ENCODE measurements around the gene FAF1. TPM values are rescaled to one million over a fixed set of nuclear protein-coding genes. Genes with fewer than 3 reads are reported as not detected.
A peak's percentile ranks its signal among the peaks of the same experiment; 100 is the strongest.

Gene FAF1
- total and polyA plus RNA-seq, 9 of the 15 experiments (the other 6 are each of a cell fraction or from before 2014, with no cell fraction given): 48.7 to 225 (median 118) TPM

- TF ChIP-seq ARNT (IDR thresholded peaks at IDR 0.05): peak; percentile 69 to 80; a peak in 1 of 4 replicates
- TF ChIP-seq ZNF280A (IDR thresholded peaks at IDR 0.05; ENCODE audit: low read depth, partially characterized antibody): no peak
- no peak for TF ChIP-seq U2AF2 (optimal IDR thresholded peaks at IDR 0.05; ENCODE audit: low read depth, low read length)
- TF ChIP-seq CAMTA2 (CRISPR knock-in tag; conservative IDR thresholded peaks at IDR 0.05): no peak
- TF ChIP-seq, protein P1, sequence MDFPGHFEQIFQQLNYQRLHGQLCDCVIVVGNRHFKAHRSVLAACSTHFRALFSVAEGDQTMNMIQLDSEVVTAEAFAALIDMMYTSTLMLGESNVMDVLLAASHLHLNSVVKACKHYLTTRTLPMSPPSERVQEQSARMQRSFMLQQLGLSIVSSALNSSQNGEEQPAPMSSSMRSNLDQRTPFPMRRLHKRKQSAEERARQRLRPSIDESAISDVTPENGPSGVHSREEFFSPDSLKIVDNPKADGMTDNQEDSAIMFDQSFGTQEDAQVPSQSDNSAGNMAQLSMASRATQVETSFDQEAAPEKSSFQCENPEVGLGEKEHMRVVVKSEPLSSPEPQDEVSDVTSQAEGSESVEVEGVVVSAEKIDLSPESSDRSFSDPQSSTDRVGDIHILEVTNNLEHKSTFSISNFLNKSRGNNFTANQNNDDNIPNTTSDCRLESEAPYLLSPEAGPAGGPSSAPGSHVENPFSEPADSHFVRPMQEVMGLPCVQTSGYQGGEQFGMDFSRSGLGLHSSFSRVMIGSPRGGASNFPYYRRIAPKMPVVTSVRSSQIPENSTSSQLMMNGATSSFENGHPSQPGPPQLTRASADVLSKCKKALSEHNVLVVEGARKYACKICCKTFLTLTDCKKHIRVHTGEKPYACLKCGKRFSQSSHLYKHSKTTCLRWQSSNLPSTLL (IDR thresholded peaks at IDR 0.05): peak; percentile 62; the same call in 1 of the 2 replicates
- TF ChIP-seq ASH1L (IDR thresholded peaks at IDR 0.05; ENCODE audit: borderline replicate concordance, low read depth, partially characterized antibody): peak; percentile 69
- TF ChIP-seq, protein P2, sequence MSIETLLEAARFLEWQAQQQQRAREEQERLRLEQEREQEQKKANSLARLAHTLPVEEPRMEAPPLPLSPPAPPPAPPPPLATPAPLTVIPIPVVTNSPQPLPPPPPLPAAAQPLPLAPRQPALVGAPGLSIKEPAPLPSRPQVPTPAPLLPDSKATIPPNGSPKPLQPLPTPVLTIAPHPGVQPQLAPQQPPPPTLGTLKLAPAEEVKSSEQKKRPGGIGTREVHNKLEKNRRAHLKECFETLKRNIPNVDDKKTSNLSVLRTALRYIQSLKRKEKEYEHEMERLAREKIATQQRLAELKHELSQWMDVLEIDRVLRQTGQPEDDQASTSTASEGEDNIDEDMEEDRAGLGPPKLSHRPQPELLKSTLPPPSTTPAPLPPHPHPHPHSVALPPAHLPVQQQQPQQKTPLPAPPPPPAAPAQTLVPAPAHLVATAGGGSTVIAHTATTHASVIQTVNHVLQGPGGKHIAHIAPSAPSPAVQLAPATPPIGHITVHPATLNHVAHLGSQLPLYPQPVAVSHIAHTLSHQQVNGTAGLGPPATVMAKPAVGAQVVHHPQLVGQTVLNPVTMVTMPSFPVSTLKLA (conservative IDR thresholded peaks at IDR 0.05): peak; percentile 45 to 64
- TF ChIP-seq HMG20B (CRISPR knock-in tag; IDR thresholded peaks at IDR 0.05): no peak
- no peak for TF ChIP-seq DNMT1 (IDR thresholded peaks at IDR 0.05)
- TF ChIP-seq EHMT2 (IDR thresholded peaks at IDR 0.05): peak; percentile 64; the same call in 1 of the 2 replicates
- TF ChIP-seq VEZF1 (CRISPR knock-in tag; IDR thresholded peaks at IDR 0.05): no peak
- peak; percentile 56 for TF ChIP-seq HDAC2 (IDR thresholded peaks at IDR 0.05)
- no peak for TF ChIP-seq RB1 (IDR thresholded peaks at IDR 0.05; ENCODE audit: low read depth)
- 0 out of 2 replicates have a peak, but pooled peaks have one; percentile 85 for TF ChIP-seq NBN (IDR thresholded peaks at IDR 0.05; ENCODE audit: low read depth)
- TF ChIP-seq, protein P3, sequence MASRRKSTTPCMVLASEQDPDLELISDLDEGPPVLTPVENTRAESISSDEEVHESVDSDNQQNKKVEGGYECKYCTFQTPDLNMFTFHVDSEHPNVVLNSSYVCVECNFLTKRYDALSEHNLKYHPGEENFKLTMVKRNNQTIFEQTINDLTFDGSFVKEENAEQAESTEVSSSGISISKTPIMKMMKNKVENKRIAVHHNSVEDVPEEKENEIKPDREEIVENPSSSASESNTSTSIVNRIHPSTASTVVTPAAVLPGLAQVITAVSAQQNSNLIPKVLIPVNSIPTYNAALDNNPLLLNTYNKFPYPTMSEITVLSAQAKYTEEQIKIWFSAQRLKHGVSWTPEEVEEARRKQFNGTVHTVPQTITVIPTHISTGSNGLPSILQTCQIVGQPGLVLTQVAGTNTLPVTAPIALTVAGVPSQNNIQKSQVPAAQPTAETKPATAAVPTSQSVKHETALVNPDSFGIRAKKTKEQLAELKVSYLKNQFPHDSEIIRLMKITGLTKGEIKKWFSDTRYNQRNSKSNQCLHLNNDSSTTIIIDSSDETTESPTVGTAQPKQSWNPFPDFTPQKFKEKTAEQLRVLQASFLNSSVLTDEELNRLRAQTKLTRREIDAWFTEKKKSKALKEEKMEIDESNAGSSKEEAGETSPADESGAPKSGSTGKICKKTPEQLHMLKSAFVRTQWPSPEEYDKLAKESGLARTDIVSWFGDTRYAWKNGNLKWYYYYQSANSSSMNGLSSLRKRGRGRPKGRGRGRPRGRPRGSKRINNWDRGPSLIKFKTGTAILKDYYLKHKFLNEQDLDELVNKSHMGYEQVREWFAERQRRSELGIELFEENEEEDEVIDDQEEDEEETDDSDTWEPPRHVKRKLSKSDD (conservative IDR thresholded peaks at IDR 0.05; ENCODE audit: low read length): no peak
- TF ChIP-seq PCBP1 (IDR thresholded peaks at IDR 0.05; ENCODE audit: low read depth, low read length, poor library complexity, severe bottlenecking): no peak
- TF ChIP-seq RFX1 (IDR thresholded peaks at IDR 0.05): no peak
- TF ChIP-seq RBM14 (IDR thresholded peaks at IDR 0.05; ENCODE audit: borderline replicate concordance, insufficient read depth, low read depth, low read length): no peak
- TF ChIP-seq FOXK1 (CRISPR knock-in tag; IDR thresholded peaks at IDR 0.05; ENCODE audit: borderline replicate concordance): no peak
- no peak for TF ChIP-seq ZNF551 (CRISPR knock-in tag; IDR thresholded peaks at IDR 0.05)
Measured at GRCh38 chr1:50959303-50959912, 659 bp downstream of the FAF1 start (continued).

Data from K562 (cell line).